Suprapubic skin (tissue), 4 donors: ENCODE results near the gene SLC25A25. TPM values are rescaled to one million over a fixed set of nuclear protein-coding genes. Genes with fewer than 3 reads are reported as not detected.
A peak's percentile ranks its signal among the peaks of the same experiment; 100 is the strongest.

Experiments
- DNase-seq, 2 donors: peaks; one replicate each; pipeline ENCODE4 v3.0.0-alpha.2; 2019; ENCODE audit warnings: low spot score in 2 of 2
- H3K27ac ChIP-seq: fragments of 200-600 bp; sonication (generic); one replicate; pipeline ENCODE4 v1.5.1; 2019
- H3K27me3 ChIP-seq: fragments of 200-600 bp; sonication (generic); one replicate; pipeline ENCODE4 v1.5.1; 2019
- H3K36me3 ChIP-seq: fragments of 200-600 bp; sonication (generic); one replicate; pipeline ENCODE4 v1.5.1; 2019
- H3K4me1 ChIP-seq: fragments of 200-600 bp; sonication (generic); one replicate; pipeline ENCODE4 v1.5.1; 2019
- H3K4me3 ChIP-seq: fragments of 200-600 bp; sonication (generic); one replicate; pipeline ENCODE4 v1.5.1; 2019; ENCODE audit warnings: mild to moderate bottlenecking
- H3K9me3 ChIP-seq: fragments of 200-600 bp; sonication (generic); one replicate; pipeline ENCODE4 v1.5.1; 2019
- CTCF ChIP-seq, 2 donors: fragments of 200-600 bp in 1 of 2; fragments of 450-650 bp in 1 of 2; sonication (generic) in 1 of 2; IDR thresholded peaks; one replicate each; pipeline ENCODE4 v1.5.1; 2016 to 2019; ENCODE audit warnings: antibody characterized with exemption in 2 of 2, mild to moderate bottlenecking in 1 of 2, moderate library complexity in 1 of 2
- EP300 ChIP-seq: sonication (generic); formaldehyde crosslinking; IDR thresholded peaks from one replicate; pipeline ENCODE4 v1.6.1; 2017; ENCODE audit warnings: antibody characterized with exemption
- POLR2A ChIP-seq, 2 donors: fragments of 450-650 bp; IDR thresholded peaks; one replicate each; pipeline ENCODE4 v1.6.1; 2017; ENCODE audit warnings: antibody characterized with exemption in 2 of 2, mild to moderate bottlenecking in 2 of 2, moderate library complexity in 2 of 2
- POLR2AphosphoS5 ChIP-seq, 3 donors: sonication (generic); formaldehyde crosslinking; IDR thresholded peaks; one replicate each; pipeline ENCODE4 v1.6.1; 2017; ENCODE audit warnings: antibody characterized with exemption in 3 of 3
- WGBS: methylation state at CpG from one replicate; pipeline ENCODE4 v1.1.5; 2018; 5-methylcytosine and 5-hydroxymethylcytosine counted together
- total RNA-seq, 4 donors: library from RNA; depleted of rRNA; stranded (reverse); fragments of >200 nt; gene quantifications; one replicate each; pipeline ENCODE4 v1.1.0, GENCODE V29; 2016

The SLC25A25 gene
- total RNA-seq, 4 donors from 2014 or later: 37.9 to 106 (median 66.5) TPM

GRCh38 chr9:128103589-128103962 lies 35.5 kb downstream of the SLC25A25 start:
- H3K9me3 ChIP-seq: no peaks in the 10 kb centered on the region
- no peak for DNase-seq
- H3K27ac ChIP-seq: no peak overlapping the region
- peaks cover 37% of the 10 kb centered on the region for H3K4me1 ChIP-seq
- no peak for TF ChIP-seq POLR2A (IDR thresholded peaks at IDR 0.05)
- peak in 1 of 2 donors; percentile 11 for TF ChIP-seq CTCF (IDR thresholded peaks at IDR 0.05)
- no peak for TF ChIP-seq POLR2AphosphoS5 (IDR thresholded peaks at IDR 0.05)
- TF ChIP-seq EP300: no peak
- peaks cover 68% of the 10 kb centered on the region for H3K36me3 ChIP-seq
- H3K4me3 ChIP-seq: no peak overlapping the region
- no peaks in the 10 kb centered on the region for H3K27me3 ChIP-seq
- WGBS: 80% methylated on average over 8 of the region's 8 CpGs

GRCh38 chr9:128104171-128104618 lies 36.2 kb downstream of the SLC25A25 start:
- Histone ChIP-seq H3K4me1 (peaks cover 32% of the 10 kb centered on the region), H3K27me3 (no peaks in the 10 kb centered on the region), H3K9me3 (no peaks in the 10 kb centered on the region), H3K4me3 (no peak overlapping the region), H3K27ac (no peak overlapping the region), H3K36me3 (peaks cover 71% of the 10 kb centered on the region)
- WGBS: 0% methylated on average over 1 of the region's 6 CpGs
- no peak for TF ChIP-seq POLR2A (IDR thresholded peaks at IDR 0.05)
- no peak for TF ChIP-seq EP300
- TF ChIP-seq POLR2AphosphoS5 (IDR thresholded peaks at IDR 0.05): no peak
- TF ChIP-seq CTCF (IDR thresholded peaks at IDR 0.05): no peak
- no peak for DNase-seq

- Histone ChIP-seq H3K4me1 (peaks cover 23% of the 10 kb centered on the region), H3K36me3 (peaks cover 71% of the 10 kb centered on the region), H3K4me3 (no peak overlapping the region), H3K27me3 (no peaks in the 10 kb centered on the region), H3K9me3 (no peaks in the 10 kb centered on the region), H3K27ac (no peak overlapping the region)
- WGBS: 91% methylated on average over 21 of the region's 21 CpGs
- TF ChIP-seq POLR2A (IDR thresholded peaks at IDR 0.05): no peak
- no peak for TF ChIP-seq EP300
- TF ChIP-seq POLR2AphosphoS5 (IDR thresholded peaks at IDR 0.05): no peak
- no peak for TF ChIP-seq CTCF (IDR thresholded peaks at IDR 0.05)
- DNase-seq: no peak
These were observed 37.6 kb downstream of the SLC25A25 start for GRCh38 chr9:128105538-128106175.

- Histone ChIP-seq H3K36me3 (peaks cover 67% of the 10 kb centered on the region), H3K27me3 (no peaks in the 10 kb centered on the region), H3K27ac (no peak overlapping the region), H3K4me3 (no peak overlapping the region), H3K9me3 (no peaks in the 10 kb centered on the region), H3K4me1 (peaks cover 16% of the 10 kb centered on the region)
- no peak for DNase-seq
- no peak for TF ChIP-seq CTCF (IDR thresholded peaks at IDR 0.05)
- TF ChIP-seq POLR2AphosphoS5 (IDR thresholded peaks at IDR 0.05): no peak
- WGBS: 95% methylated on average over 11 of the region's 23 CpGs
These were observed 38.3 kb downstream of the SLC25A25 start for GRCh38 chr9:128106181-128106939.

GRCh38 chr9:128106940-128107467 lies 39.0 kb downstream of the SLC25A25 start:
- WGBS: 100% methylated on average over 2 of the region's 23 CpGs
- Histone ChIP-seq H3K4me3 (no peak overlapping the region), H3K27ac (no peak overlapping the region), H3K4me1 (peaks cover 14% of the 10 kb centered on the region), H3K27me3 (no peaks in the 10 kb centered on the region), H3K36me3 (peaks cover 60% of the 10 kb centered on the region), H3K9me3 (no peaks in the 10 kb centered on the region)
- TF ChIP-seq EP300 (no peak), POLR2AphosphoS5 (IDR thresholded peaks at IDR 0.05) (no peak), CTCF (IDR thresholded peaks at IDR 0.05) (no peak), POLR2A (IDR thresholded peaks at IDR 0.05) (no peak)
- peak in 1 of 2 donors; percentile 64 for DNase-seq
